Muscle layer of colon (tissue), 2 donors: Measurements from ENCODE around the gene GCM1.
A peak's percentile ranks its signal among the peaks of the same experiment; 100 is the strongest.

Source experiments
- H3K27ac ChIP-seq: one replicate; pipeline ENCODE4 v1.7.0; 2013; ENCODE audit warnings: low read depth, mild to moderate bottlenecking, low read length, moderate library complexity
- H3K27me3 ChIP-seq, 2 donors: one replicate each; pipeline ENCODE4 v1.7.0; 2013; ENCODE audit warnings: low read length in 2 of 2, mild to moderate bottlenecking in 2 of 2; ENCODE audit not compliant: insufficient read depth in 2 of 2, control insufficient read depth in 1 of 2
- H3K36me3 ChIP-seq: one replicate; pipeline ENCODE4 v1.7.0; 2013; ENCODE audit warnings: mild to moderate bottlenecking, low read length; ENCODE audit not compliant: insufficient read depth
- H3K4me1 ChIP-seq: one replicate; pipeline ENCODE4 v1.7.0; 2013; ENCODE audit warnings: mild to moderate bottlenecking, low read length; ENCODE audit not compliant: insufficient read depth
- H3K4me3 ChIP-seq, 2 donors: one replicate each; pipeline ENCODE4 v1.7.0; 2013; ENCODE audit warnings: low read length in 2 of 2, low read depth in 1 of 2, mild to moderate bottlenecking in 1 of 2, moderate library complexity in 1 of 2
- H3K9ac ChIP-seq: one replicate; pipeline ENCODE4 v1.7.0; 2013; ENCODE audit warnings: low read length
- H3K9me3 ChIP-seq: one replicate; pipeline ENCODE4 v1.7.0; 2013; ENCODE audit warnings: mild to moderate bottlenecking, low read length
- donor health status: abdominal sarcoma.
- donor health status: Adenocarcinoma of cecum.

The GCM1 gene

GRCh38 chr6:53151676-53152075, 3.0 kb upstream of the GCM1 start:
- Histone ChIP-seq H3K27ac (no peak overlapping the region), H3K4me1 (no peaks in the 10 kb centered on the region), H3K4me3 (no peak overlapping the region), H3K27me3 (no peaks in the 10 kb centered on the region), H3K9me3 (no peaks in the 10 kb centered on the region), H3K9ac (no peak overlapping the region), H3K36me3 (no peaks in the 10 kb centered on the region)

DNA sequence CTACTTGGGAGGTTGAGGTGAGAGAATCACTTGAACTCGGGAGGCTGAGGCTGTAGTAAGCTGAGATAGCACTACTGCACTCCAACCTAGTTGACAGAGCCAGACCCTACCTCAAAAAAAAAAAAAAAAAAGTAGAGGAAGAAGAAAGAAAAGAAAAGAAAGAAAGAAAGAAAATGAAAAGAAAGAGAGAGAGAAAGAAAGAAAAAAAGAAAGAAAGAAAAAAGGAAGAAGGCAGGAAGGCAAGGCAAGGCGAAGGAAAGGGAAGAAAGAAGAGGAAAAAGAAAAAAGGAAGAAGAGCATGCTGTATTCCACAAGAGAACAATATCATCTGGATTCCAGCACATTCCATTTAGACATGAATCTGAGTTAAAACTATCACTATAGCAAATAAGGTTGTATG, 3.8 kb downstream of the GCM1 start:
- Histone ChIP-seq H3K4me1 (peaks cover 45% of the 10 kb centered on the region), H3K27me3 (no peaks in the 10 kb centered on the region), H3K9me3 (no peaks in the 10 kb centered on the region), H3K4me3 (no peak overlapping the region), H3K27ac (no peak overlapping the region), H3K36me3 (no peaks in the 10 kb centered on the region), H3K9ac (no peak overlapping the region)

DNA sequence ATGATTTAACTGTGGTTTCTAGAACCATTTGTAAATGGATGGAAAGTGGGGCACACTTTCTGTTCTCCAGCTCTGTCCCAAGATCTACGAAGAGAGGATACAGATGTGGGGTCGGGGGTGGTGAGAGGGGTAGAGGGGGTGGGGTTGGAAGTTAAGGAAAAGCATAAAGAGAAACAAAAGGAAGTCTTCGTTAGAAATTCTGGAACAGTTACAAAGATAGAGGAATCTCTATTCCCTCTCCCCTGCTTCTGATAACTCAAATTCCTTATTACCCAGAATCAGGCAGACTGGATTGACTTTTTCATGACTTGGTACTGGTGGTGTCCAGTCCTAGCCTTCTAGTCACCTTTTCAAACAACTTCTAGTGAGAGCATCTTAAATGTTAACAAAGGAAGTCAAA, 4.9 kb downstream of the GCM1 start:
- peaks cover 45% of the 10 kb centered on the region for H3K4me1 ChIP-seq
- no peak overlapping the region for H3K4me3 ChIP-seq
- no peaks in the 10 kb centered on the region for H3K36me3 ChIP-seq
- H3K27me3 ChIP-seq: no peaks in the 10 kb centered on the region
- no peak overlapping the region for H3K27ac ChIP-seq
- no peak overlapping the region for H3K9ac ChIP-seq
- H3K9me3 ChIP-seq: no peaks in the 10 kb centered on the region

GRCh38 chr6:53142810-53143209, 5.8 kb downstream of the GCM1 start:
- Histone ChIP-seq H3K9ac (no peak overlapping the region), H3K27ac (peak overlapping the region; percentile 68), H3K9me3 (no peaks in the 10 kb centered on the region), H3K36me3 (no peaks in the 10 kb centered on the region), H3K4me3 (no peak overlapping the region), H3K27me3 (no peaks in the 10 kb centered on the region), H3K4me1 (peaks cover 45% of the 10 kb centered on the region)

DNA sequence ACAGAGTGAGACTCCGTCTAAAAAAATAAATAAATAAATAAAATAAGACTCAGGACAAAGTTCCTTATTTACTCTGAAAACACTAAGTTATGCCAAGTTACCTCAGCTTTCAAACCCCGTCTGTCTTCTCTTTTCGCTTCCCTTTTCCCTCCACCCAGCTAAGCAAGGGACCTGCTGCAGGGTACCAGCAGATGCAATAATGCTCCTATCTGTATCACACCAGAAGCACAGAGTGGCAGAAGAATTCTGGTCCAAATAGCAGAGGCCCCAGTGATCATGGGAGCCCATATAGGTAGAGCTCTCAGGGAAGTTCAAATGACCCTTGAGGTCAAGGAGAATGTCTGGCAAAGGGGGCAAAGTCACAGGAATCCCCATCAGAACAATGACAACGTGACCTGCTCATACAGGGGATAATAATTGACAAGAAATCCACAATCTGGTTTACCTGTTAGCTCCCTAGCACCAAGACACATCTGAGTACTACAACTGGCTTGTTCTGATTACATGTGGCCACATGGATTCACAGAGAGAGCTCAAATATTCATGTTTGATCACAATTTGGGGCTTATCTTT, 8.7 kb downstream of the GCM1 start:
- no peaks in the 10 kb centered on the region for H3K9me3 ChIP-seq
- no peaks in the 10 kb centered on the region for H3K36me3 ChIP-seq
- no peak overlapping the region for H3K9ac ChIP-seq
- no peak overlapping the region for H3K4me3 ChIP-seq
- H3K27ac ChIP-seq: no peak overlapping the region
- no peaks in the 10 kb centered on the region for H3K27me3 ChIP-seq
- H3K4me1 ChIP-seq: peaks cover 39% of the 10 kb centered on the region

DNA sequence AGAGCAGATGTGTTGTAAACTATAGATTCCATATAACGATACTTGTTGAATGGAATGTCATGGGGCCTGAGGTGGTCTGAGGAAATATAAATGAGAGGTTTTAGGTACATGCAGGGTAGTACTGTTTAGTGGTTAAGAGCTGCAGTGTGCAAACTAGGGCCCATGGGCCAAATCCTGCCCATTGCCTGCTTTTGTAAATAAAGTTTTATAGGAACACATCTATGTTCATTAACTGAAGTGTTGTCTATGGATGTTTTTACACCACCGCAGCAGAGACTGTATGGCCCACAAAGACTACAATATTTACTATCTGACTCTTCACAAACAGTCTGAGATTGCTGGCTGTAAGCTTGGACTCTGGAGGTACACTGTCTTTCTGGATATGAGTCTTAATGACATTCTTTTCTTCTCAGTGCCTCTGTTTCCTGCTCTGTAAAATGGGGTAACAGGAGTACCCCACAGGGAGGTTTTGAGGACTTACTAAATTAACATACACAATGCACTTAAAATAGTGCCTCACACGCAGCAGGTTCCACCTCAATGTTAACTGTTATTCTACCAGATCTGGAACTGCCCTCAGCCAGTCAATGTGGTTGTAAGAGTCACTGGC, 12.5 kb downstream of the GCM1 start:
- H3K4me1 ChIP-seq: peaks cover 19% of the 10 kb centered on the region

GRCh38 chr6:53134601-53135235, 13.9 kb downstream of the GCM1 start:
- Histone ChIP-seq H3K36me3 (no peaks in the 10 kb centered on the region), H3K4me3 (no peak overlapping the region), H3K27ac (no peak overlapping the region), H3K4me1 (peaks cover 7% of the 10 kb centered on the region), H3K9ac (no peak overlapping the region), H3K9me3 (no peaks in the 10 kb centered on the region), H3K27me3 (no peaks in the 10 kb centered on the region)

More for the DNA sequence above, 12.5 kb downstream of the GCM1 start:
- H3K27me3 ChIP-seq: no peaks in the 10 kb centered on the region
- no peak overlapping the region for H3K9ac ChIP-seq
- H3K27ac ChIP-seq: no peak overlapping the region
- no peak overlapping the region for H3K4me3 ChIP-seq
- H3K9me3 ChIP-seq: no peaks in the 10 kb centered on the region
- H3K36me3 ChIP-seq: no peaks in the 10 kb centered on the region

DNA sequence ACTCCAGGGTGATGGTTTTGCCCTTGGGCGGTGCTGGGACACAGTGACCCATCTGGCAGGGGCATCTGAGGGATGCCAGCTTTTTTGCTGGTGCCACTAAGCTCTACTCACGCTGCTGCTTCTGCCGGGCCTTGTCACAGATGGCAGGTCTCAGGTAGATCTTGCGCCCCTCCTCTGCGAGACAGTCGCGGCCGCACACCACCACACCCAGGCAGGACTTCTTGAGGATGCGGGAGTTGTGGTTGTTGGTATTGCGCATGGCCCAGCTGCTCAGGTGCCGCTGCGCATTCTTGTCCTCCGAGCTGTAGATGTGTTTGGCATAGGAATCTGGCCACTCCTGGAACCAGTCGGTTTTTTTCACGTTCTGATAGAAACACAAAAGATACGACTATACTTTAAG, 14.7 kb downstream of the GCM1 start:
- Histone ChIP-seq H3K4me3 (no peak overlapping the region), H3K27ac (no peak overlapping the region), H3K4me1 (peaks cover 7% of the 10 kb centered on the region), H3K9ac (no peak overlapping the region), H3K36me3 (no peaks in the 10 kb centered on the region), H3K9me3 (no peaks in the 10 kb centered on the region), H3K27me3 (no peaks in the 10 kb centered on the region)

DNA sequence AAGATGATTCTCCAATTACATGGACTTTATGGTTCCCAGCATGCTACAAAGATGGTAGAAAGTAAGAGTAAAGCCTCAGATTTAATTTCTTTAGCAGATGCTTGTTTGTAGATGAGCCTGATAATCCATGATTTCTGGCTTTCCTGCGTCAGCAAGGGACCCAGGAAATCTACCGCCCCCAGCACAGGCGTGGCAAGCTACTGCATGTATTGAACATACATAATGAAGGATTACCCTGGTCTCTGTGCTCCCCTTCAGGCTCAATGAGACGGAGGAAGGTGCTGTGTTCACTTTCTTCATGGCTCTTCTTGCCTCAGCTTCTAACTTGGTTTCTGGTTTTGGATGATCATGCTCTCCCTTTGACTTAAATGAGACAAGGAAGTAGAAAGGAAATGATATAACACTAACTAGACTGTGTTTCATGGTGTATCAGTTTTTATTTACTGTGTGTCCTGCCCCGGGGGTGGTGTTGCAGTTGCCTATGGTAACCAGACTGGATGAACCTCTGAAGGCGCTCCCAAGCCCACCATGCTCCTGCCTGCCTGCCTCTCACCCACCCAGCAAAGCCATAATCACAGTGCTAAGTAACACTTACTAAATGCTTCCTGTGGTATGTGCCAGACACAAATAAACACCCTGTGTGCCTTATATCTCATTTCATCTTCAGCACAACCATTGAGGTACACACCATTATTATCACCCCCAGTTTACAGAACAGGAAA, 17.9 kb downstream of the GCM1 start:
- no peaks in the 10 kb centered on the region for H3K27me3 ChIP-seq
- no peak overlapping the region for H3K9ac ChIP-seq
- no peak overlapping the region for H3K27ac ChIP-seq
- H3K36me3 ChIP-seq: no peaks in the 10 kb centered on the region
- peaks cover 7% of the 10 kb centered on the region for H3K4me1 ChIP-seq
- H3K9me3 ChIP-seq: no peaks in the 10 kb centered on the region
- no peak overlapping the region for H3K4me3 ChIP-seq

DNA sequence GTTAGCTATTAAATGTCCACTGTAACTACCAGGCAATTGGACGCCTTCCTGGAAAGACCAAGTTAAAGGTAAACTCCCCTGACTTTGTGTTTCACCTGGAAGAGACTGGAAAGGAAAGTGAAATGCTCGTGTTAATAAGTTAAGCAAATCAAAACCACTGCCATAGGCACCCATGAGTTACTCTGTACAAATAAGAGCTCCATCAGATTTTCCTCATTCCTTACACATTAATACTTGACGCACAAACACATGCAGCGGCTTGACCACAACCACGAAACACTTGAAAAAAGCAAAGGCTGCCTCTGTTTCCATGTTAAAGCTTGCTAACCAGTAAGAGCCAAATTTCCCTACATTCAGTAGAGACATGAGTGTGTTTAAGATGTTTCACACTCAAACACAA, 19.8 kb downstream of the GCM1 start:
- no peak overlapping the region for H3K27ac ChIP-seq
- H3K27me3 ChIP-seq: no peaks in the 10 kb centered on the region
- no peaks in the 10 kb centered on the region for H3K9me3 ChIP-seq
- peaks cover 7% of the 10 kb centered on the region for H3K4me1 ChIP-seq
- H3K9ac ChIP-seq: no peak overlapping the region
- no peaks in the 10 kb centered on the region for H3K36me3 ChIP-seq
- H3K4me3 ChIP-seq: no peak overlapping the region

GRCh38 chr6:53125276-53125675, 23.4 kb downstream of the GCM1 start:
- Histone ChIP-seq H3K9me3 (no peaks in the 10 kb centered on the region), H3K36me3 (no peaks in the 10 kb centered on the region), H3K9ac (no peak overlapping the region), H3K27ac (no peak overlapping the region), H3K27me3 (no peaks in the 10 kb centered on the region), H3K4me1 (no peaks in the 10 kb centered on the region), H3K4me3 (no peak overlapping the region)
